WERI-Rb-1 (cell line): Measurements from ENCODE around the gene SPACA9.

Source experiments
- DNase-seq: peaks from one replicate; pipeline ENCODE4 v3.0.0-alpha.2; 2020
- H3K27ac ChIP-seq: fragments of 250-450 bp; sonication (Bioruptor Pico); 2 replicates; pipeline ENCODE4 v1.5.1; 2020; ENCODE audit warnings: mild to moderate bottlenecking, moderate library complexity
- H3K27me3 ChIP-seq: fragments of 250-450 bp; sonication (Bioruptor Pico); 2 replicates; pipeline ENCODE4 v1.5.1; 2021; ENCODE audit warnings: mild to moderate bottlenecking, low read depth, moderate library complexity; ENCODE audit not compliant: insufficient read depth, severe bottlenecking
- H3K36me3 ChIP-seq: fragments of 250-450 bp; sonication (Bioruptor Pico); 2 replicates; pipeline ENCODE4 v1.5.1; 2020; ENCODE audit warnings: mild to moderate bottlenecking, moderate library complexity
- H3K4me3 ChIP-seq: 2 replicates; pipeline ENCODE4 v1.5.1; 2011; ENCODE audit warnings: low read depth, mild to moderate bottlenecking, control low read depth, low read length
- H3K9me3 ChIP-seq: fragments of 250-450 bp; sonication (Bioruptor Pico); 2 replicates; pipeline ENCODE4 v1.5.1; 2021; ENCODE audit warnings: mild to moderate bottlenecking, moderate library complexity; ENCODE audit not compliant: severe bottlenecking
- CTCF ChIP-seq: IDR thresholded peaks from 2 replicates; pipeline ENCODE4 v1.5.1; 2011; ENCODE audit warnings: low read depth, mild to moderate bottlenecking, control low read depth, inconsistent platforms, low read length

The SPACA9 gene

GRCh38 chr9:132849185-132849706 is 29.5 kb upstream of the SPACA9 start:
- no peaks in the 10 kb centered on the region for H3K27me3 ChIP-seq
- no peak for TF ChIP-seq CTCF
- no peak for DNase-seq
- H3K4me3 ChIP-seq: no peak overlapping the region
- H3K9me3 ChIP-seq: peaks cover 4% of the 10 kb centered on the region
- no peaks in the 10 kb centered on the region for H3K36me3 ChIP-seq
- H3K27ac ChIP-seq: no peak overlapping the region

GRCh38 chr9:132853482-132853881 is 25.2 kb upstream of the SPACA9 start:
- no peaks in the 10 kb centered on the region for H3K9me3 ChIP-seq
- no peaks in the 10 kb centered on the region for H3K36me3 ChIP-seq
- no peak for TF ChIP-seq CTCF
- H3K27ac ChIP-seq: no peak overlapping the region
- H3K4me3 ChIP-seq: no peak overlapping the region
- no peaks in the 10 kb centered on the region for H3K27me3 ChIP-seq
- no peak for DNase-seq

GRCh38 chr9:132854832-132855231 is 23.9 kb upstream of the SPACA9 start:
- Histone ChIP-seq H3K27ac (no peak overlapping the region), H3K4me3 (no peak overlapping the region), H3K27me3 (no peaks in the 10 kb centered on the region), H3K36me3 (no peaks in the 10 kb centered on the region), H3K9me3 (no peaks in the 10 kb centered on the region)
- no peak for DNase-seq
- no peak for TF ChIP-seq CTCF

- TF ChIP-seq CTCF: no peak
- Histone ChIP-seq H3K27ac (no peak overlapping the region), H3K4me3 (no peak overlapping the region), H3K36me3 (no peaks in the 10 kb centered on the region), H3K27me3 (no peaks in the 10 kb centered on the region), H3K9me3 (no peaks in the 10 kb centered on the region)
- no peak for DNase-seq
Measured at GRCh38 chr9:132855904-132856303, 22.8 kb upstream of the SPACA9 start.

GRCh38 chr9:132857031-132857430 is 21.7 kb upstream of the SPACA9 start:
- Histone ChIP-seq H3K27ac (no peak overlapping the region), H3K9me3 (no peaks in the 10 kb centered on the region), H3K27me3 (no peaks in the 10 kb centered on the region), H3K36me3 (no peaks in the 10 kb centered on the region), H3K4me3 (no peak overlapping the region)
- DNase-seq: no peak
- TF ChIP-seq CTCF: no peak

- DNase-seq: peak; percentile 36
- no peaks in the 10 kb centered on the region for H3K27me3 ChIP-seq
- no peaks in the 10 kb centered on the region for H3K36me3 ChIP-seq
- no peak overlapping the region for H3K27ac ChIP-seq
- peak; percentile 66 for TF ChIP-seq CTCF
- H3K9me3 ChIP-seq: no peaks in the 10 kb centered on the region
- no peak overlapping the region for H3K4me3 ChIP-seq
Measured at GRCh38 chr9:132857616-132858342, 20.9 kb upstream of the SPACA9 start.
